Stimulated activated effector memory CD8-positive, alpha-beta T cell treated with anti-CD3 and anti-CD28 coated beads, Interleukin-12 subunit alpha, Interleukin-12 subunit beta, amount 100 ng/mL, for 72 hours (primary cell): ENCODE measurements around the gene VMAC.

Experiments
- ATAC-seq: fragments of 150-1000 bp; cut with Tn5 transposase; 2 replicates; pipeline ENCODE4 v1.10.0; 2021
- DNase-seq, 2 donors: peaks; one replicate each; pipeline ENCODE4 v3.0.0; 2021 to 2022; ENCODE audit warnings: low spot score in 2 of 2
- H3K27ac Mint-ChIP-seq: one replicate; pipeline ENCODE4 v1.8.0; 2022; ENCODE audit warnings: mild to moderate bottlenecking, mixed read lengths
- H3K36me3 Mint-ChIP-seq: one replicate; pipeline ENCODE4 v1.8.0; 2022; ENCODE audit warnings: mild to moderate bottlenecking, mixed read lengths
- H3K4me1 Mint-ChIP-seq: one replicate; pipeline ENCODE4 v1.8.0; 2022; ENCODE audit warnings: mixed read lengths
- H3K4me3 Mint-ChIP-seq: one replicate; pipeline ENCODE4 v1.8.0; 2022; ENCODE audit warnings: mild to moderate bottlenecking, mixed read lengths
- H3K9me3 Mint-ChIP-seq: one replicate; pipeline ENCODE4 v1.8.0; 2022; ENCODE audit warnings: mixed read lengths

VMAC gene

GRCh38 chr19:5894704-5895349 lies 9.8 kb upstream of the VMAC start:
- no peak for ATAC-seq
- no peak overlapping the region for H3K27ac Mint-ChIP-seq

GRCh38 chr19:5895409-5895808 lies 9.3 kb upstream of the VMAC start:
- ATAC-seq (no peak), DNase-seq (no peak)
- Mint-ChIP-seq H3K9me3 (no peaks in the 10 kb centered on the region), H3K27ac (peak overlapping the region; percentile 56), H3K36me3 (peaks cover 27% of the 10 kb centered on the region), H3K4me1 (peaks cover 12% of the 10 kb centered on the region), H3K4me3 (no peak overlapping the region)

More at GRCh38 chr19:5894704-5895349, 9.8 kb upstream of the VMAC start:
- H3K4me1 Mint-ChIP-seq: peaks cover 7% of the 10 kb centered on the region
- H3K4me3 Mint-ChIP-seq: no peak overlapping the region
- H3K36me3 Mint-ChIP-seq: peaks cover 23% of the 10 kb centered on the region
- H3K9me3 Mint-ChIP-seq: no peaks in the 10 kb centered on the region
- no peak for DNase-seq

- H3K4me3 Mint-ChIP-seq: no peak overlapping the region
- H3K27ac Mint-ChIP-seq: peak overlapping the region; percentile 56
- DNase-seq (no peak), ATAC-seq (no peak)
- no peaks in the 10 kb centered on the region for H3K9me3 Mint-ChIP-seq
- H3K4me1 Mint-ChIP-seq: peaks cover 14% of the 10 kb centered on the region
- H3K36me3 Mint-ChIP-seq: peaks cover 31% of the 10 kb centered on the region
Observed at GRCh38 chr19:5895890-5896289, 8.8 kb upstream of the VMAC start.

GRCh38 chr19:5896365-5897076 lies 8.2 kb upstream of the VMAC start:
- H3K36me3 Mint-ChIP-seq: peaks cover 32% of the 10 kb centered on the region
- ATAC-seq: no peak
- no peak overlapping the region for H3K4me3 Mint-ChIP-seq
- no peak overlapping the region for H3K27ac Mint-ChIP-seq
- no peak for DNase-seq
- no peaks in the 10 kb centered on the region for H3K9me3 Mint-ChIP-seq
- peaks cover 21% of the 10 kb centered on the region for H3K4me1 Mint-ChIP-seq

- ATAC-seq (no peak), DNase-seq (no peak)
- peaks cover 38% of the 10 kb centered on the region for H3K36me3 Mint-ChIP-seq
- H3K4me3 Mint-ChIP-seq: no peak overlapping the region
- peaks cover 15% of the 10 kb centered on the region for H3K4me1 Mint-ChIP-seq
- H3K9me3 Mint-ChIP-seq: no peaks in the 10 kb centered on the region
- peak overlapping the region; percentile 78 for H3K27ac Mint-ChIP-seq
Observed at GRCh38 chr19:5897189-5897969, 7.3 kb upstream of the VMAC start.

- DNase-seq (no peak), ATAC-seq (no peak)
- peak overlapping the region; percentile 67 for H3K27ac Mint-ChIP-seq
- H3K36me3 Mint-ChIP-seq: peaks cover 57% of the 10 kb centered on the region
- H3K4me3 Mint-ChIP-seq: no peak overlapping the region
- no peaks in the 10 kb centered on the region for H3K9me3 Mint-ChIP-seq
- peaks cover 27% of the 10 kb centered on the region for H3K4me1 Mint-ChIP-seq
Observed at GRCh38 chr19:5899728-5900526, 4.7 kb upstream of the VMAC start.

- DNase-seq (no peak), ATAC-seq (no peak)
- Mint-ChIP-seq H3K9me3 (no peaks in the 10 kb centered on the region), H3K36me3 (peaks cover 53% of the 10 kb centered on the region), H3K4me1 (peaks cover 27% of the 10 kb centered on the region), H3K27ac (peak overlapping the region; percentile 87), H3K4me3 (no peak overlapping the region)
Observed at GRCh38 chr19:5900976-5901375, 3.7 kb upstream of the VMAC start.

GRCh38 chr19:5903056-5903623 lies 1.5 kb upstream of the VMAC start:
- ATAC-seq: no peak
- no peak for DNase-seq
- Mint-ChIP-seq H3K27ac (peak overlapping the region; percentile 100), H3K4me1 (peaks cover 42% of the 10 kb centered on the region), H3K4me3 (peak overlapping the region; percentile 99), H3K36me3 (peaks cover 49% of the 10 kb centered on the region), H3K9me3 (no peaks in the 10 kb centered on the region)

- Mint-ChIP-seq H3K9me3 (no peaks in the 10 kb centered on the region), H3K4me3 (peak within 1 kb of the TSS; percentile 99), H3K27ac (peak within 1 kb of the TSS; percentile 100), H3K36me3 (peaks cover 46% of the 10 kb centered on the region), H3K4me1 (peaks cover 42% of the 10 kb centered on the region)
- ATAC-seq (peak; percentile 75), DNase-seq (peak; percentile 98 to 99)
Observed at GRCh38 chr19:5903624-5904351, 884 bp upstream of the VMAC start, which contains the start of gene NDUFA11. TSS of gene NDUFA11 (minus strand) at chr19:5903790. CDS start at chr19:5903708, 82 bp downstream.

- Mint-ChIP-seq H3K9me3 (no peaks in the 10 kb centered on the region), H3K27ac (peak overlapping the region; percentile 100), H3K36me3 (peaks cover 41% of the 10 kb centered on the region), H3K4me1 (peaks cover 38% of the 10 kb centered on the region), H3K4me3 (peak overlapping the region; percentile 99)
- no peak for DNase-seq
- ATAC-seq: no peak
Observed at GRCh38 chr19:5905114-5905778, 574 bp downstream of the VMAC start.

- no peaks in the 10 kb centered on the region for H3K9me3 Mint-ChIP-seq
- peak overlapping the region; percentile 35 for H3K27ac Mint-ChIP-seq
- H3K4me1 Mint-ChIP-seq: peaks cover 28% of the 10 kb centered on the region
- H3K36me3 Mint-ChIP-seq: peaks cover 21% of the 10 kb centered on the region
- no peak for ATAC-seq
- no peak for DNase-seq
- H3K4me3 Mint-ChIP-seq: peak overlapping the region; percentile 28
Observed at GRCh38 chr19:5907241-5907640, 2.6 kb downstream of the VMAC start.

GRCh38 chr19:5908773-5909442 lies 4.2 kb downstream of the VMAC start:
- Mint-ChIP-seq H3K36me3 (peaks cover 7% of the 10 kb centered on the region), H3K4me1 (peaks cover 16% of the 10 kb centered on the region), H3K9me3 (no peaks in the 10 kb centered on the region), H3K4me3 (no peak overlapping the region), H3K27ac (no peak overlapping the region)
- ATAC-seq (no peak), DNase-seq (no peak)

GRCh38 chr19:5910638-5910907 lies 5.9 kb downstream of the VMAC start:
- ATAC-seq: no peak
- no peak for DNase-seq
- H3K9me3 Mint-ChIP-seq: no peaks in the 10 kb centered on the region
- peaks cover 15% of the 10 kb centered on the region for H3K4me1 Mint-ChIP-seq
- peaks cover 3% of the 10 kb centered on the region for H3K36me3 Mint-ChIP-seq
- no peak overlapping the region for H3K27ac Mint-ChIP-seq
- no peak overlapping the region for H3K4me3 Mint-ChIP-seq
